HL-60 (cell line): ENCODE results near the gene C4BPA.

ENCODE experiments used
- POLR2AphosphoS5 ChIP-seq: IDR thresholded peaks from 2 replicates; pipeline ENCODE4 v1.6.1; 2012; ENCODE audit warnings: low read depth
- REST ChIP-seq: IDR thresholded peaks from 2 replicates; pipeline ENCODE4 v1.6.1; 2012; ENCODE audit warnings: low read depth; ENCODE audit not compliant: insufficient replicate concordance
- SPI1 ChIP-seq: IDR thresholded peaks from 2 replicates; pipeline ENCODE4 v1.6.1; 2012; ENCODE audit warnings: low read depth, mild to moderate bottlenecking, borderline replicate concordance
- TF ChIP-seq, protein P1 (sequence below): IDR thresholded peaks from one replicate; pipeline ENCODE4 v1.5.1; 2011; ENCODE audit warnings: low read length, control low read depth, inconsistent platforms; ENCODE audit not compliant: insufficient read depth

DNA sequence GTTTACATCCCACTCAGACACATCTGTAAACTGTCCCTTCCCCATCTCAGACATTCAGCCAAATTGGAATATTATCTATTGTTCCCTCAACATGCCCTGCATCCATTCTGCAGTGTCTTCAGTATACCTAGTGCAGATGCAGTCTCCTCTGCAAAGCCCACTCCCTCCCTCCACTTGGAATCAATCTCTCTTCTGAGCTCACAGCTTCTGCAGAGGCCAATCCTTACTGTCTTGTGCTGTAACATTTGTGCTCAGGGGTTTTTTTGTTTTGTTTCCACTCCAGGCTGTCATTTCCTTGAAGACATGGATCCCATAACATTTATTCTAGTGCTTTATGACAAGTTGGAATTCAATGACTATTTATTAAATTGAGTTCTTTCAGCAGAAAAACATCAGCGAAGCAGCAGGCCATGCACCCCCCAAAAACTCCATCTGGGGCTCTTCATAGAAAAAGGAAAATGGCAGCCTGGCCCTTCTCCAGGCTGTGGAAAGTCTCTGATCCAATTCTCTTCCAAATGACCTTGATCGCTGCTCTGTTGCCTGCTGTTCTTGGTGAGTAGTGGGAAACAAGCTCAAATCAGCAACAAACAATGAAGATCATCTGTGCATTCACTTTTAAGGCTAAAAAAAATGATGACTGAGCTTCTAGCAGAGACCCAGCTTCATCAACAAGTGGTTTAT is 8.7 kb downstream of the C4BPA start:
- TF ChIP-seq, protein P1, sequence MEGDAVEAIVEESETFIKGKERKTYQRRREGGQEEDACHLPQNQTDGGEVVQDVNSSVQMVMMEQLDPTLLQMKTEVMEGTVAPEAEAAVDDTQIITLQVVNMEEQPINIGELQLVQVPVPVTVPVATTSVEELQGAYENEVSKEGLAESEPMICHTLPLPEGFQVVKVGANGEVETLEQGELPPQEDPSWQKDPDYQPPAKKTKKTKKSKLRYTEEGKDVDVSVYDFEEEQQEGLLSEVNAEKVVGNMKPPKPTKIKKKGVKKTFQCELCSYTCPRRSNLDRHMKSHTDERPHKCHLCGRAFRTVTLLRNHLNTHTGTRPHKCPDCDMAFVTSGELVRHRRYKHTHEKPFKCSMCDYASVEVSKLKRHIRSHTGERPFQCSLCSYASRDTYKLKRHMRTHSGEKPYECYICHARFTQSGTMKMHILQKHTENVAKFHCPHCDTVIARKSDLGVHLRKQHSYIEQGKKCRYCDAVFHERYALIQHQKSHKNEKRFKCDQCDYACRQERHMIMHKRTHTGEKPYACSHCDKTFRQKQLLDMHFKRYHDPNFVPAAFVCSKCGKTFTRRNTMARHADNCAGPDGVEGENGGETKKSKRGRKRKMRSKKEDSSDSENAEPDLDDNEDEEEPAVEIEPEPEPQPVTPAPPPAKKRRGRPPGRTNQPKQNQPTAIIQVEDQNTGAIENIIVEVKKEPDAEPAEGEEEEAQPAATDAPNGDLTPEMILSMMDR: no peak
- TF ChIP-seq POLR2AphosphoS5: no peak
- no peak for TF ChIP-seq REST
- no peak for TF ChIP-seq SPI1
